22Rv1 (cell line): ENCODE results near the gene KCNIP4.

Experiments
- H3K27ac ChIP-seq: fragments of 450-650 bp; 2 replicates; pipeline ENCODE4 v1.5.1; 2017
- ZFX ChIP-seq: fragments of 450-650 bp; IDR thresholded peaks from 2 replicates; pipeline ENCODE4 v1.6.1; 2017; ENCODE audit warnings: antibody characterized with exemption, borderline replicate concordance
- TF ChIP-seq, protein P1 (sequence below): fragments of 450-650 bp; IDR thresholded peaks from 2 replicates; pipeline ENCODE4 v1.5.1; 2017; ENCODE audit warnings: mild to moderate bottlenecking

The KCNIP4 gene

DNA sequence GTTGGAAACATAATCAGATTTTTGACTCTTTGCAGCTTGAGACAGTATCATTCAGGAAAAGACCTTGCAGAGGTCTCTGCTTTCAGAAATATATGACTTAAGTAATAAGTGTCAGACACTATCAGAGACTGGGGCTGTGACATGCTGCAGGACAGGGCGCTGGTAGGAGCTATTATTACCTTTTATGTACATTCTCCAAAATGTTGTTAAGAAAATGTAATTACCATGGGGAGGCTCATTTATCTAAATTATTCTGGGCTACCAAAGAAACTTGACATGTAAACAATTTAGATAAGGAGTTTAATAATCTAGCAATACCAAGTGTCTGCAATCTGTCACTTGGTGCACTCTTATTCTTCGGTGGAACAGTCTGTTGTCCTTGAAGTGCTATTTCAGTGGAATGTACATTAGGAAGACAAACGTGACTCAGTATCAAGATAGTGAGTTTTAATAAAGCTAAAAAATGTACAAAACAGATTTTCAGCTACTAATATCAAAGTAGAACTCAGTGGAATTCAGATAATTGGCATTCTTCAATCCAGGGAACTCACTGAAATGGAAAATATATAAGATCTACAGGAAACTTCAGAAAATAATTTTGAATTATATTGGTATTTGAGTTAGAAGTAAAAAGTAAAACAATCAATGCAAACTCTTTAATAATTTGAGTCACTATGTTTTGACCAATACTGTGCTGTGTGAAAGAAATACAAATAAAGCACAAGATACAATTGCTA is 214.5 kb downstream of the KCNIP4 start:
- no peak overlapping the region for H3K27ac ChIP-seq
- no peak for TF ChIP-seq ZFX
- TF ChIP-seq, protein P1, sequence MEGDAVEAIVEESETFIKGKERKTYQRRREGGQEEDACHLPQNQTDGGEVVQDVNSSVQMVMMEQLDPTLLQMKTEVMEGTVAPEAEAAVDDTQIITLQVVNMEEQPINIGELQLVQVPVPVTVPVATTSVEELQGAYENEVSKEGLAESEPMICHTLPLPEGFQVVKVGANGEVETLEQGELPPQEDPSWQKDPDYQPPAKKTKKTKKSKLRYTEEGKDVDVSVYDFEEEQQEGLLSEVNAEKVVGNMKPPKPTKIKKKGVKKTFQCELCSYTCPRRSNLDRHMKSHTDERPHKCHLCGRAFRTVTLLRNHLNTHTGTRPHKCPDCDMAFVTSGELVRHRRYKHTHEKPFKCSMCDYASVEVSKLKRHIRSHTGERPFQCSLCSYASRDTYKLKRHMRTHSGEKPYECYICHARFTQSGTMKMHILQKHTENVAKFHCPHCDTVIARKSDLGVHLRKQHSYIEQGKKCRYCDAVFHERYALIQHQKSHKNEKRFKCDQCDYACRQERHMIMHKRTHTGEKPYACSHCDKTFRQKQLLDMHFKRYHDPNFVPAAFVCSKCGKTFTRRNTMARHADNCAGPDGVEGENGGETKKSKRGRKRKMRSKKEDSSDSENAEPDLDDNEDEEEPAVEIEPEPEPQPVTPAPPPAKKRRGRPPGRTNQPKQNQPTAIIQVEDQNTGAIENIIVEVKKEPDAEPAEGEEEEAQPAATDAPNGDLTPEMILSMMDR = no peak

DNA sequence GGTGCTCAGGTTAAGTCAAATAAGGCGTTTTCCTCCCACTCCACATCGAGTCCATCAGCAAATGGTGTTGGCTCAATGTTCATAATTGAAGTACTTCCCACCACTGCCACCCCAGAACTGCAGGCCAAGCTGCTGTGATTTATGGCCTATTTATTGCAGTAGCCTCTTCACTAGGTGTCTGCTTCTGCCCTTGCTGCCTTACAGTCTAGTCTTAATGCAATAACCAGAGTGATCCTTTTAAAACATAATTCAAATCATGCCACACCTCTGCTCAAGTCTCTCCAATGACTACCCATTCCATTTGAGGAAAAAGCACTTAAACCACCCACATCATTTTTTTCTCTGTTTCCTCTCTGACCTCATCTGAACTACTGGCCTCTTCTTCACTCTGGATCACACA is 220.3 kb downstream of the KCNIP4 start:
- TF ChIP-seq ZFX = no peak
- TF ChIP-seq, protein P1 = no peak
- no peak overlapping the region for H3K27ac ChIP-seq

DNA sequence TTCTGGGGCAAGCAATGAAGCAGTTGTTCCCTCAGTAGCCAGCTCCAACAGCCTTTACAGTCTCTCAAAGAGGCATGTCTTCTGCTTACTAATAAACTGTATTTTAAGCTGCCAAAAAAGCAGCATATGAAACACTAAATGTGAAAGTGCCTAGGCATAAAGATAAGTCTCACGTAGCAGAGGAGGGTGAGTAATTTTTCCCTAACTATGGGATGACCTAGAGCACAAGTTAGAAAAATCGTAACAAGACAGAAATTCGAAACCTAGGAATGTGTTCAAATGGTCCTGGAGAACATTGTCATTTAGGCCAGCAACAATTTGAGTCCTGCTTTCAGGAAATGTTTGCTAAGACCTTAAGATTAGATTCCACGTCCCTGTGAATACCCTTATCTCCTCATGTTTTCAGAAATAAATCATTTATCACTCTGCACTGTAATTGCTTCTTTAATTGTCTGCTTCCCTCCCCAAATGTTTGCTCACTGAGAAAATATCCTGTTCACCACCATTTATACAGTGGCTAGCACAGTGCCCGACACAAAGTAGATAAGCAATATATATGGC is 222.2 kb downstream of the KCNIP4 start:
- TF ChIP-seq ZFX = no peak
- TF ChIP-seq, protein P1 = no peak
- no peak overlapping the region for H3K27ac ChIP-seq

DNA sequence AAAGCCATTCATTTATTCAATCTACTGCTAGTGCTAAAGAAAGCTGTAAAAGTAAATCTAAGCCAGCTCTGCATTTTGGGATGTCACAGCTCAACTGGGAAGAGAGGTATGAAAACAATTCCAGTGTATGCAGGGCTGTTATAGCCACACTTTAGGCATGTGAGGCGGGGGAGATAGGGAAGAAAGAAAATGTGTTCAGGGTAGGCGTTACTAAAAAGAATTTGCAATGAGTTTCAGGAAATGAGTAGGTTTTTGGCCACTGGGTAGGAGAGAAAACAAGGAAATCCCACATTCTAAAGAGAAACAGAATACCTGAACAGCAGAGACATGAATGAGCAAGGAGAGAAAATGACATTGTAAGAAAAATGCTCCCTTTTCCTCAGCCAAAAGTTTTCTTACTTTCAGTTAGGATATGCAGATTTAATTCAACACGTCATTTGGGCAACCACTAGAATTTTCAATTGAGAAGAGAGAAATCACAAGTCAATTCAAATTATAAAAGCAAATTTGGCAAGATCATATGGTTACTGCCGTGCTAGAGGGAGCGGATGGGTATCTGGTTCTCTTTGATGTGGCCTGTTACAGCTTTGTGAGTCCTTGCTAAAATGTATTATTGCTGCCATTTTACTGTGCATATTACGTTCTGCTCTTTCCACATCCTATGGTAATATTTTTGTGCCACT is 226.3 kb downstream of the KCNIP4 start:
- TF ChIP-seq, protein P1 = no peak
- TF ChIP-seq ZFX = no peak

DNA sequence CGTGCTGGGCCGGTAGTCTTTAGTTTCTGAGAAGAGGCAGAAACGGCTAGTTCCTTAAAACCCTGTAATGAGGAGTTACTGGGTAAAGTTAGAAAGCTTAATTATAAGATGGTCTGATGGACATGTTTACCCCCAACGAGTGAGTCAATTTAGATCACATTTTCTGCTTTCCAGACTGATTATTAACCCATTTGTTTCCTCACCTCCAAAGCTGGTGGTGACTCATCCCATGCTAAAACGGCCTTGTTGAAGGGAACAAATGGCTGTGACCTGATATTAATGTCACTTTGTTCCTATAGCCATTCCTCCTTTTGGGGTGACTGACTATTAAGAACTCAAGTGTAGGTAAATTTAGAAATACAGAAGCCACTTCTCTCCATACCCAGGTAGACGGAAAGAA is 232.0 kb downstream of the KCNIP4 start:
- TF ChIP-seq, protein P1 = no peak
- no peak for TF ChIP-seq ZFX
- H3K27ac ChIP-seq = no peak overlapping the region

More for the DNA sequence above, 226.3 kb downstream of the KCNIP4 start:
- H3K27ac ChIP-seq = no peak overlapping the region

DNA sequence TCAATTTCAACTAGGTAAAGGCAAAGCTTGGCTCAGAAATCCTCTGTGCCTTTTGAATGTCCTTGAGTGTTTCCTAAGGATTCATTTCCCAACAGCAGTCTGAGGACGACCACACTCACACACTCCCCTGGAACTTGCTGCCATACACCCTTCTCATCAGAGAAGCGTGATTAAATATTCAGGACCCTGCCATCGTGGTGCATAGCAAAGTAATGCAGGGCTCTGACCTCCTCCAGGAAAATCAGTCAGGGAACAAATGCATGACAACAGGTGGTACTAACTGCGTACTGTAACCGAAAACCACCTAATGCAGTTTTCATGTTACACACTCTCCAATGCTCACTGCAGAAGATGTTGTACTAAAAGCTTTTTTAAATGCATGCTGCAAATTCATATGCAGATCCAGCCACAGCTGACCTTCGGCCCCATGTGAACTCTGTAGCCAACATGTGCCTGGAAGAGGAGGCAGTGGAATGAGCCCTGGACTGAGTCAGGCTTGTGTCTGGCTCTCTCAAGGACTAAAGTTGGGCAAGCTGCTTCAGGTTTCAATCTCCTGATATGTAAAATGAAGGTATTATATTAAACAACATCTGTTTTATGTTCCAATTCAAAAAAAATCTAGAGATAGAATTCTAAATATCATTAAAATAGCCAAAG is 238.3 kb downstream of the KCNIP4 start:
- no peak for TF ChIP-seq ZFX
- TF ChIP-seq, protein P1 = no peak
- H3K27ac ChIP-seq = no peak overlapping the region

DNA sequence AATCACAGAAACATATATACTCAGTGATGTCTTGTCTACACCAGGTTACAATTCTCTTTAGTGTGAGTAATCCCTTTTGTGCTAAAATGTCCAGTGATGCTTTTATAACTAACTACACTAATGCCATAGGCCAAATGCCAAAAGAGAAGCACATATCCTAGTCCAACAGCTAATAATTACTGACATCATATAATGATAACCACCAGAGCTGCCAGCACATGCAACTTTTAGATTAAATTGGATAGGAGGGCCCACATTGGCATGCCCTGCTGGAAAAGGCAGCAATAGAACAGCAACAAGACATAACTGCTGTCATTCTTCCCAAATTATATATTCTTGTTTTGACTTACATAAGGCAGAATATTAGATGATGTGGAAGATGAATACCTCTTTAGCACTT is 238.8 kb downstream of the KCNIP4 start:
- TF ChIP-seq ZFX = no peak
- TF ChIP-seq, protein P1 = no peak

More for the DNA sequence above, 238.8 kb downstream of the KCNIP4 start:
- no peak overlapping the region for H3K27ac ChIP-seq
